Measurements from ENCODE around the gene CCDC92.

DNA sequence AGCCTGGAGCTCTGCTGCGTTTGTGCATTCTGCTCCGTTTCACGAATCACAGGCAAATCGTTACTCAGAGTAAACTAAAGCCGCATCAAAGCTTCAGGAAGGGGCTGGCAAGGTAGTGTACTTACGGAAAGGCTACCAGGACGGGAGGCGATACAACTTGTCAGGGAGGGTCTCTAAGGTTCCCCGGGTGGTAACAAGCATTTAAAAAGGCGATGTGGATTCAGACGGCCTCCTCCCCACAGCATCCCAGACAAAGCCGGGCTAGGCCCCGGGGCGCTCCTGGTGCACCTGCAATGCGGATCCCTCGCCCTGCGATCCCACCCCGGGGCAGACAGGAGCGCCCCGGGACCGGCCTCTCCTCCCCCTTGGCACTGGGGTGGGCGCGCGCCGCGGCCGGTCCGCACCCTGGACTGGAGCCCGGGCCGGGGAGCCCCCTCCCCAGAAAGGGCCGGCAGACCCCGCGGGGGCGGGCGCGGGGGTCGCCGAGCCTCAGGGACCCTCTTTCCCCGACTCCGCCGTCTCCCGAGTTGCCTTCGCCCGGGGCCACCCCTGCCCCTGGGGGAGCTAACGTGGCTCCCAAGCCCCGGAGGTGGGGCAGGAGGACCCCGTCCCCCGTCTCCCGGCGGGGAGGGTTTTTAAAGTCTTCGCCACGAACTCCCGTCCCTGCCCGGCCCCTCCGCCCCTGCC is 718 bp downstream of the CCDC92 start:
- TF ChIP-seq, protein P1, sequence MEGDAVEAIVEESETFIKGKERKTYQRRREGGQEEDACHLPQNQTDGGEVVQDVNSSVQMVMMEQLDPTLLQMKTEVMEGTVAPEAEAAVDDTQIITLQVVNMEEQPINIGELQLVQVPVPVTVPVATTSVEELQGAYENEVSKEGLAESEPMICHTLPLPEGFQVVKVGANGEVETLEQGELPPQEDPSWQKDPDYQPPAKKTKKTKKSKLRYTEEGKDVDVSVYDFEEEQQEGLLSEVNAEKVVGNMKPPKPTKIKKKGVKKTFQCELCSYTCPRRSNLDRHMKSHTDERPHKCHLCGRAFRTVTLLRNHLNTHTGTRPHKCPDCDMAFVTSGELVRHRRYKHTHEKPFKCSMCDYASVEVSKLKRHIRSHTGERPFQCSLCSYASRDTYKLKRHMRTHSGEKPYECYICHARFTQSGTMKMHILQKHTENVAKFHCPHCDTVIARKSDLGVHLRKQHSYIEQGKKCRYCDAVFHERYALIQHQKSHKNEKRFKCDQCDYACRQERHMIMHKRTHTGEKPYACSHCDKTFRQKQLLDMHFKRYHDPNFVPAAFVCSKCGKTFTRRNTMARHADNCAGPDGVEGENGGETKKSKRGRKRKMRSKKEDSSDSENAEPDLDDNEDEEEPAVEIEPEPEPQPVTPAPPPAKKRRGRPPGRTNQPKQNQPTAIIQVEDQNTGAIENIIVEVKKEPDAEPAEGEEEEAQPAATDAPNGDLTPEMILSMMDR (IDR thresholded peaks at IDR 0.05): no peak
- TF ChIP-seq POLR2AphosphoS5 (IDR thresholded peaks at IDR 0.05) (peak in 1 of 3 donors; percentile 47), EP300 (IDR thresholded peaks at IDR 0.05; ENCODE audit: low read depth) (no peak)
